ENCODE data around the gene TAS2R14.

TAS2R14 gene

GRCh38 chr12:10904686-10905085 is 34.4 kb downstream of the TAS2R14 start:
- DNase-seq: no peak

- DNase-seq: no peak
Observed at GRCh38 chr12:10901427-10901826, 37.6 kb downstream of the TAS2R14 start.

GRCh38 chr12:10900972-10901371 is 38.1 kb downstream of the TAS2R14 start:
- no peak for DNase-seq

GRCh38 chr12:10900530-10900929 is 38.5 kb downstream of the TAS2R14 start:
- no peak for DNase-seq

GRCh38 chr12:10896854-10897253 is 42.2 kb downstream of the TAS2R14 start:
- DNase-seq: no peak

- DNase-seq: no peak
Observed at GRCh38 chr12:10891937-10892336, 47.1 kb downstream of the TAS2R14 start.

- DNase-seq: no peak
Observed at GRCh38 chr12:10889226-10889625, 49.8 kb downstream of the TAS2R14 start.

All from activated effector memory CD4-positive, alpha-beta T cell treated with anti-CD3 and anti-CD28 coated beads, Interleukin-2, amount 50 U/mL, for 16 hours (primary cell).